Endothelial cell of umbilical vein (primary cell): ENCODE results near the gene DAB2IP. TPM values are rescaled to one million over a fixed set of nuclear protein-coding genes. Genes with fewer than 3 reads are reported as not detected.

Experiments
- BruUV-seq: library from RNA; stranded (reverse); fragments of 400-500 nt; replicated peaks from 2 replicates; lab custom pipeline; 2021; lab: Mats Ljungman, UMichigan
- CTCF ChIA-PET: fragments of 300-600, 350-600 bp; sonication (Branson Sonifier 250); formaldehyde crosslinking; loops from one replicate; lab custom pipeline; 2021; ENCODE audit warnings: antibody characterized with exemption, inconsistent platforms; lab: Charles Lee
- POLR2A ChIA-PET: fragments of 300-600, 350-600 bp; sonication (Branson Sonifier 250); formaldehyde crosslinking; loops from one replicate; lab custom pipeline; 2021; ENCODE audit warnings: antibody characterized with exemption, inconsistent platforms; lab: Charles Lee
- DNase-seq: peaks from one replicate; pipeline ENCODE4 v3.0.0-alpha.2; 2011; ENCODE audit warnings: low read depth, low spot score
- FAIRE-seq: peaks from 2 replicates; lab custom pipeline; 2011; peaks lifted over from hg19 to GRCh38; lab: Jason Lieb, UNC
- H2AFZ ChIP-seq: 2 replicates; pipeline ENCODE4 v1.6.0; 2012; ENCODE audit warnings: low read depth, low read length, control low read depth, inconsistent platforms
- H3K27ac ChIP-seq: 2 replicates; pipeline ENCODE4 v1.5.1; 2011; ENCODE audit warnings: low read depth, mild to moderate bottlenecking, control low read depth, low read length, moderate library complexity; ENCODE audit not compliant: insufficient read depth
- H3K27me3 ChIP-seq, 2 experiments: 2 replicates each; pipeline versions ENCODE4 v1.6.0 to v1.6.1; 2011; ENCODE audit warnings: low read length in 2 of 2, mixed read lengths in 1 of 2; ENCODE audit not compliant: control insufficient read depth in 2 of 2, insufficient read depth in 2 of 2
- H3K36me3 ChIP-seq, 2 experiments: 2 replicates in 1 of 2; 3 replicates in 1 of 2; pipeline ENCODE4 v1.5.1; 2011; ENCODE audit warnings: low read length in 2 of 2, mild to moderate bottlenecking in 1 of 2, moderate library complexity in 1 of 2; ENCODE audit not compliant: control insufficient read depth in 2 of 2, insufficient read depth in 2 of 2; ENCODE audit errors: extremely low read depth in 1 of 2
- H3K4me1 ChIP-seq: 3 replicates; pipeline ENCODE4 v1.5.1; 2011; ENCODE audit warnings: mild to moderate bottlenecking, low read length; ENCODE audit not compliant: control insufficient read depth, insufficient read depth; ENCODE audit errors: extremely low read depth
- H3K4me2 ChIP-seq: 2 replicates; pipeline ENCODE4 v1.6.1; 2011; ENCODE audit warnings: low read length, control low read depth, mixed read lengths; ENCODE audit not compliant: insufficient read depth
- H3K4me3 ChIP-seq, 3 experiments: fragments of 200-600 bp in 1 of 3; sonication (generic), shearing (Covaris generic) in 1 of 3; replicated peaks in 1 of 3; 2 replicates each; pipeline ENCODE4 v1.5.1; 2011 to 2016; ENCODE audit warnings: control low read depth in 3 of 3, low read length in 3 of 3, mild to moderate bottlenecking in 2 of 3, inconsistent platforms in 1 of 3, low read depth in 1 of 3, moderate library complexity in 1 of 3; ENCODE audit not compliant: insufficient read depth in 1 of 3
- H3K79me2 ChIP-seq: 2 replicates; pipeline ENCODE4 v1.6.0; 2012; ENCODE audit warnings: low read length, inconsistent platforms; ENCODE audit not compliant: control insufficient read depth, insufficient read depth
- H3K9ac ChIP-seq: replicated peaks from 2 replicates; pipeline ENCODE3; 2011; ENCODE audit warnings: low read length, control low read depth; ENCODE audit not compliant: insufficient read depth; ENCODE audit errors: extremely low read depth
- H3K9me1 ChIP-seq: replicated peaks from 3 replicates; pipeline ENCODE4 v1.6.0; 2011; ENCODE audit warnings: mild to moderate bottlenecking, low read length; ENCODE audit not compliant: control insufficient read depth, insufficient read depth; ENCODE audit errors: extremely low read depth
- H3K9me3 ChIP-seq: replicated peaks from 2 replicates; pipeline ENCODE4 v1.5.1; 2012; ENCODE audit warnings: low read length, inconsistent platforms; ENCODE audit not compliant: control insufficient read depth, insufficient read depth
- H4K20me1 ChIP-seq: replicated peaks from 2 replicates; pipeline ENCODE3; 2011; ENCODE audit warnings: mild to moderate bottlenecking, low read length; ENCODE audit not compliant: control insufficient read depth, insufficient read depth; ENCODE audit errors: extremely low read depth
- EZH2 ChIP-seq: IDR thresholded peaks from 2 replicates; pipeline ENCODE4 v1.6.1; 2012; ENCODE audit warnings: borderline replicate concordance, low read depth, mild to moderate bottlenecking, moderate library complexity, low read length, inconsistent platforms; ENCODE audit not compliant: severe bottlenecking
- FOS ChIP-seq: IDR thresholded peaks from 2 replicates; pipeline ENCODE4 v1.6.1; 2011; ENCODE audit warnings: mild to moderate bottlenecking, low read length, moderate library complexity, borderline replicate concordance; ENCODE audit not compliant: insufficient read depth
- GATA2 ChIP-seq: IDR thresholded peaks from 2 replicates; pipeline ENCODE4 v1.7.0; 2011; ENCODE audit warnings: low read depth, mild to moderate bottlenecking, moderate library complexity, mixed read lengths, low read length; ENCODE audit not compliant: insufficient read length, insufficient read depth
- JUN ChIP-seq: IDR thresholded peaks from 2 replicates; pipeline ENCODE4 v1.6.1; 2011; ENCODE audit warnings: borderline replicate concordance, low read depth; ENCODE audit not compliant: insufficient read length, insufficient read depth
- MYC ChIP-seq: IDR thresholded peaks from one replicate; pipeline ENCODE4 v1.6.1; 2011; ENCODE audit warnings: mild to moderate bottlenecking, low read depth, low read length
- POLR2A ChIP-seq: IDR thresholded peaks from 2 replicates; pipeline ENCODE4 v1.6.1; 2012; ENCODE audit warnings: low read depth, mild to moderate bottlenecking, control low read depth, low read length
- POLR2AphosphoS5 ChIP-seq: IDR thresholded peaks from 2 replicates; pipeline ENCODE4 v1.6.1; 2012; ENCODE audit warnings: low read depth, mild to moderate bottlenecking, control low read depth, low read length, moderate library complexity; ENCODE audit not compliant: insufficient read depth
- dilution Hi-C: fragments of 300-500 bp; cut with MboI; formaldehyde crosslinking; loops from one replicate; pipeline ENCODE4 v1.15.0; 2019; ENCODE audit warnings: low sequenced_read_pairs; ENCODE audit not compliant: extremely low pct_ligation_motif_present
- intact Hi-C: fragments of 100-400 bp; cut with micrococcal nuclease; formaldehyde crosslinking; loops from one replicate; pipeline ENCODE4 v1.10.0; 2022
- polyA plus RNA-seq, 4 experiments: library from polyadenylated mRNA; depleted of rRNA in 3 of 4; stranded (reverse) in 3 of 4; unstranded in 1 of 4; fragments of >200 nt; gene quantifications; 2 replicates each; pipeline versions ENCODE4 v1.2.1 to v1.2.3, GENCODE V29; 2011 to 2012; ENCODE audit warnings: missing spikeins in 1 of 4
- total RNA-seq: library from RNA; stranded (reverse); gene quantifications from 2 replicates; pipeline ENCODE4 v1.2.3, GENCODE V29; 2021
- TF ChIP-seq, protein P1 (sequence below), 2 donors: IDR thresholded peaks; 1 replicate in 1 of 2; 2 replicates in 1 of 2; pipeline ENCODE4 v1.5.1; 2011; ENCODE audit warnings: low read length in 2 of 2, mild to moderate bottlenecking in 2 of 2, moderate library complexity in 2 of 2, control low read depth in 1 of 2, inconsistent platforms in 1 of 2, low read depth in 1 of 2; ENCODE audit not compliant: insufficient read depth in 1 of 2; ENCODE audit errors: extremely low read depth in 1 of 2
- TF ChIP-seq, protein P2 (sequence below): IDR thresholded peaks from 2 replicates; pipeline ENCODE4 v1.6.1; 2011; ENCODE audit not compliant: insufficient read depth, insufficient read length

DAB2IP gene
- total and polyA plus RNA-seq, 2 donors (not counting 3 experiments of a cell fraction or from before 2014, with no cell fraction given), result 29.2 to 53.6 TPM

DNA sequence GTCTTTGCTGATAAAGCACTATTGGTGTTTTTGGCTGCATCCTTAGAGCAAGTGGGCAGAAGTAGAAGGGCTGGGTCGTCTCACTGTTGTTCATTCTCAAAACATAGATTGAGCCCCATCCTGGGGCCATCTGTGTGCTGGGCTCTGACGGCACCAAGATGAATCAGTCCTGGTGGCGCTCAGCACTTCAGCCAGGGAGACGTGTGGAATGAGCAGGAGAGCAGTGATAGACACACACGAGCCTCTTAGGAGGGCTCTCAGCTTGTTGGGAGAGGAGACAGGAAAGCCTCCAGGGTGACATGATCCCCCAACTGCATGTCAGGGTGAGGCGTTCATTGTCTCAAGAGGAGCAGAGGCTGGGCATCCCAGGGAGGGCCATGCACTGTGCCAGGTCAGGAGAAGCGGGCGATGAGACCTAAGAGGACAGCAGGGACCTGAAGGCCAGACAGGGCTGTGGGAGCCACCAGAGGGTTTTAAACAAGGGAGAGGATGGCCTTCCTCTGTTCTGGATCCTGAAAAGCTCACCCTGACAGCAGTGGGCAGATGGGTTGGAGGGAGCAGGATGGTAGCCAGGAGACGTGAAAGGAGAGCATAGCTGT lies 115.8 kb downstream of the DAB2IP start:
- dilution Hi-C loops, result no loop called here
- no TSS peak for BruUV-seq
- Histone ChIP-seq H3K27me3 (no peaks in the 10 kb centered on the region), H3K4me3 (no peak overlapping the region), H4K20me1 (no peaks in the 10 kb centered on the region), H3K9me1 (no peaks in the 10 kb centered on the region), H3K9ac (no peak overlapping the region), H3K4me2 (no peak overlapping the region), H3K27ac (no peak overlapping the region), H3K4me1 (peaks cover 28% of the 10 kb centered on the region), H2AFZ (no peak overlapping the region), H3K79me2 (no peaks in the 10 kb centered on the region), H3K36me3 (peaks cover 2 to 36% of the 10 kb centered on the region in 2 experiments), H3K9me3 (no peaks in the 10 kb centered on the region)
- FAIRE-seq (no peak), DNase-seq (no peak)
- TF ChIP-seq POLR2AphosphoS5 (no peak), GATA2 (no peak), EZH2 (no peak), POLR2A (no peak), MYC (no peak), JUN (no peak), FOS (no peak)
- TF ChIP-seq, protein P1, sequence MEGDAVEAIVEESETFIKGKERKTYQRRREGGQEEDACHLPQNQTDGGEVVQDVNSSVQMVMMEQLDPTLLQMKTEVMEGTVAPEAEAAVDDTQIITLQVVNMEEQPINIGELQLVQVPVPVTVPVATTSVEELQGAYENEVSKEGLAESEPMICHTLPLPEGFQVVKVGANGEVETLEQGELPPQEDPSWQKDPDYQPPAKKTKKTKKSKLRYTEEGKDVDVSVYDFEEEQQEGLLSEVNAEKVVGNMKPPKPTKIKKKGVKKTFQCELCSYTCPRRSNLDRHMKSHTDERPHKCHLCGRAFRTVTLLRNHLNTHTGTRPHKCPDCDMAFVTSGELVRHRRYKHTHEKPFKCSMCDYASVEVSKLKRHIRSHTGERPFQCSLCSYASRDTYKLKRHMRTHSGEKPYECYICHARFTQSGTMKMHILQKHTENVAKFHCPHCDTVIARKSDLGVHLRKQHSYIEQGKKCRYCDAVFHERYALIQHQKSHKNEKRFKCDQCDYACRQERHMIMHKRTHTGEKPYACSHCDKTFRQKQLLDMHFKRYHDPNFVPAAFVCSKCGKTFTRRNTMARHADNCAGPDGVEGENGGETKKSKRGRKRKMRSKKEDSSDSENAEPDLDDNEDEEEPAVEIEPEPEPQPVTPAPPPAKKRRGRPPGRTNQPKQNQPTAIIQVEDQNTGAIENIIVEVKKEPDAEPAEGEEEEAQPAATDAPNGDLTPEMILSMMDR (IDR thresholded peaks at IDR 0.05; ENCODE audit: extremely low read depth in 1 of 2, insufficient read depth in 1 of 2, low read depth in 1 of 2, low read length in 2 of 2), result no peak
- TF ChIP-seq, protein P2, sequence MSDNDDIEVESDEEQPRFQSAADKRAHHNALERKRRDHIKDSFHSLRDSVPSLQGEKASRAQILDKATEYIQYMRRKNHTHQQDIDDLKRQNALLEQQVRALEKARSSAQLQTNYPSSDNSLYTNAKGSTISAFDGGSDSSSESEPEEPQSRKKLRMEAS, result no peak
- CTCF ChIA-PET, result interaction anchor here (0.8 kb wide), 1 partner anchor 24 kb away, joined by 3 read pairs; no protein-coding TSS in a partner anchor
- intact Hi-C loops, result no loop called here
- POLR2A ChIA-PET, result no interaction called here
